Neural progenitor cell (in vitro differentiated cells): ENCODE data around the gene SEPTIN1. TPM values are rescaled to one million over a fixed set of nuclear protein-coding genes. Genes with fewer than 3 reads are reported as not detected.

Source experiments
- DNase-seq: peaks from one replicate; pipeline ENCODE4 v3.0.0-alpha.2; 2016; ENCODE audit warnings: low spot score
- H2AFZ ChIP-seq: fragments of 200-600 bp; sonication (generic); replicated peaks from 2 replicates; pipeline ENCODE4 v1.6.1; 2016; ENCODE audit warnings: antibody characterized with exemption
- H3F3A ChIP-seq: fragments of 200-600 bp; sonication (generic); 2 replicates; pipeline ENCODE4 v1.6.1; 2016; ENCODE audit warnings: antibody characterized with exemption, low read depth
- H3K27ac ChIP-seq: fragments of 200-600 bp; sonication (generic); 2 replicates; pipeline ENCODE4 v1.5.1; 2016; ENCODE audit warnings: mild to moderate bottlenecking
- H3K27me3 ChIP-seq: fragments of 200-600 bp; sonication (generic); 2 replicates; pipeline ENCODE4 v1.6.1; 2016; ENCODE audit warnings: mild to moderate bottlenecking, moderate library complexity
- H3K36me3 ChIP-seq: fragments of 200-600 bp; sonication (generic); 2 replicates; pipeline ENCODE4 v1.5.1; 2016
- H3K4me1 ChIP-seq: fragments of 200-600 bp; sonication (generic); 2 replicates; pipeline ENCODE4 v1.6.1; 2016; ENCODE audit warnings: mixed run types
- H3K4me2 ChIP-seq: fragments of 200-600 bp; sonication (generic); 2 replicates; pipeline ENCODE4 v1.6.1; 2016
- H3K4me3 ChIP-seq: fragments of 200-600 bp; sonication (generic); 2 replicates; pipeline ENCODE4 v1.5.1; 2016
- H3K79me2 ChIP-seq: fragments of 200-600 bp; sonication (generic); 2 replicates; pipeline ENCODE4 v1.6.1; 2016; ENCODE audit warnings: low read depth
- H3K9ac ChIP-seq: fragments of 200-600 bp; sonication (generic); 2 replicates; pipeline ENCODE4 v1.6.1; 2016
- H3K9me3 ChIP-seq: fragments of 200-600 bp; sonication (generic); 2 replicates; pipeline ENCODE4 v1.5.1; 2016; ENCODE audit warnings: low read depth
- H4K20me1 ChIP-seq: fragments of 200-600 bp; sonication (generic); 2 replicates; pipeline ENCODE4 v1.6.1; 2016; ENCODE audit warnings: low read depth
- H3K27ac Mint-ChIP-seq: 3 replicates; pipeline ENCODE4 v1.8.0; 2021; ENCODE audit warnings: mixed read lengths
- H3K27me3 Mint-ChIP-seq: 2 replicates; pipeline ENCODE4 v1.8.0; 2022; ENCODE audit warnings: low read depth, mild to moderate bottlenecking, inconsistent platforms, moderate library complexity, mixed read lengths; ENCODE audit not compliant: insufficient read depth
- H3K36me3 Mint-ChIP-seq: 3 replicates; pipeline ENCODE4 v1.8.0; 2021; ENCODE audit warnings: mixed read lengths
- H3K4me1 Mint-ChIP-seq: 3 replicates; pipeline ENCODE4 v1.8.0; 2021; ENCODE audit warnings: mixed read lengths
- H3K4me3 Mint-ChIP-seq: 3 replicates; pipeline ENCODE4 v1.8.0; 2021; ENCODE audit warnings: mild to moderate bottlenecking, moderate library complexity, mixed read lengths
- H3K9me3 Mint-ChIP-seq: 3 replicates; pipeline ENCODE4 v1.8.0; 2020; ENCODE audit warnings: mixed read lengths
- EZH2 ChIP-seq: fragments of 200-600 bp; sonication (generic); IDR thresholded peaks from 2 replicates; pipeline ENCODE4 v1.6.1; 2017; ENCODE audit warnings: antibody characterized with exemption, mild to moderate bottlenecking, moderate library complexity
- EZH2phosphoT487 ChIP-seq: fragments of 200-600 bp; sonication (generic); IDR thresholded peaks from 2 replicates; pipeline ENCODE4 v1.6.1; 2017; ENCODE audit warnings: antibody characterized with exemption
- total RNA-seq: library from RNA; depleted of rRNA; stranded (reverse); fragments of >200 nt; gene quantifications from 2 replicates; pipeline ENCODE4 v1.2.3, GENCODE V29; 2015; ENCODE audit warnings: low replicate concordance
- TF ChIP-seq, protein P1 (sequence below): fragments of 200-600 bp; sonication (generic); IDR thresholded peaks from 2 replicates; pipeline ENCODE4 v1.5.1; 2017; ENCODE audit warnings: antibody characterized with exemption, mild to moderate bottlenecking

SEPTIN1 gene
- total RNA-seq, 1 donor from 2014 or later = not detected

DNA sequence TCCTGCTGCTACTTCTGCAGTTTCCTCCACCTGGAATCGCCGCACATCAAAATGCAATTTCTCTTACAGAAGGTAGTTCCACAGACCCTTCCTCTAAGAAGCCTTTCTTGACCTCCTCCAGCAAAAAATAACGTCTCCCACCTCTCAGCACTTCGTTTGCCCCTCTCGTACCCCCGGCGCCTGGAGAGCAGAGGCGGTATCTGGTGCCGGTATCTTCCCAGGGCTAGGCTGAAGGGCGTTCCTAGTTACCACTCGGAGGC lies 47.0 kb upstream of the SEPTIN1 start:
- peaks cover 13% of the 10 kb centered on the region for H3K36me3 Mint-ChIP-seq

DNA sequence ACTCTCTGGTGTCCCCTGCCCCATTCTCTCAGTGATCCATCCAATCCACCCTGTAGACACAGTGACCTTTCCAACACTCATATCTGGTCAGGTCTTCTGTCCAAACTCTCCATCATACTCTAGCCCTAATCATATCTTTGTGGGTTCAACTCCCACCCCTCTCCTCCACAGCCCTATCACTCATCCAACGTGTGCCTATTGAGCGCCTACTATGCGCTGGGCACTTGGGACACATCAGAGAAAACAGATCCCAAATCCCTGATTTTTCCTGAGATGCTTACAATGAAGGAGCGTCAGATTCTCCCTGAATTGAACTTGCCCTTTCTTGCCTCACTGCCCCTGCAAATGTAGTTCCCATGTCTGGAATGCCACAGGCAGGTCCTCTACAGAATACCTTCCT lies 45.7 kb upstream of the SEPTIN1 start:
- Histone ChIP-seq H3K36me3 (no peaks in the 10 kb centered on the region), H4K20me1 (no peaks in the 10 kb centered on the region), H3K9ac (no peak overlapping the region), H3K27me3 (peaks cover 3% of the 10 kb centered on the region), H3K4me3 (no peak overlapping the region), H2AFZ (no peak overlapping the region), H3K27ac (no peak overlapping the region), H3K4me2 (no peak overlapping the region), H3F3A (peaks cover 15% of the 10 kb centered on the region), H3K79me2 (peaks cover 31% of the 10 kb centered on the region), H3K9me3 (no peaks in the 10 kb centered on the region), H3K4me1 (peaks cover 12% of the 10 kb centered on the region)
- Mint-ChIP-seq H3K36me3 (peaks cover 16% of the 10 kb centered on the region), H3K9me3 (no peaks in the 10 kb centered on the region), H3K27ac (no peak overlapping the region), H3K27me3 (peaks cover 4% of the 10 kb centered on the region), H3K4me3 (peak overlapping the region; percentile 55), H3K4me1 (peaks cover 5% of the 10 kb centered on the region)
- TF ChIP-seq EZH2 = no peak
- no peak for TF ChIP-seq EZH2phosphoT487
- TF ChIP-seq, protein P1, sequence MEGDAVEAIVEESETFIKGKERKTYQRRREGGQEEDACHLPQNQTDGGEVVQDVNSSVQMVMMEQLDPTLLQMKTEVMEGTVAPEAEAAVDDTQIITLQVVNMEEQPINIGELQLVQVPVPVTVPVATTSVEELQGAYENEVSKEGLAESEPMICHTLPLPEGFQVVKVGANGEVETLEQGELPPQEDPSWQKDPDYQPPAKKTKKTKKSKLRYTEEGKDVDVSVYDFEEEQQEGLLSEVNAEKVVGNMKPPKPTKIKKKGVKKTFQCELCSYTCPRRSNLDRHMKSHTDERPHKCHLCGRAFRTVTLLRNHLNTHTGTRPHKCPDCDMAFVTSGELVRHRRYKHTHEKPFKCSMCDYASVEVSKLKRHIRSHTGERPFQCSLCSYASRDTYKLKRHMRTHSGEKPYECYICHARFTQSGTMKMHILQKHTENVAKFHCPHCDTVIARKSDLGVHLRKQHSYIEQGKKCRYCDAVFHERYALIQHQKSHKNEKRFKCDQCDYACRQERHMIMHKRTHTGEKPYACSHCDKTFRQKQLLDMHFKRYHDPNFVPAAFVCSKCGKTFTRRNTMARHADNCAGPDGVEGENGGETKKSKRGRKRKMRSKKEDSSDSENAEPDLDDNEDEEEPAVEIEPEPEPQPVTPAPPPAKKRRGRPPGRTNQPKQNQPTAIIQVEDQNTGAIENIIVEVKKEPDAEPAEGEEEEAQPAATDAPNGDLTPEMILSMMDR = no peak
- DNase-seq = no peak

More for the DNA sequence above, 47.0 kb upstream of the SEPTIN1 start:
- Histone ChIP-seq H3K36me3 (no peaks in the 10 kb centered on the region), H2AFZ (peak overlapping the region; percentile 58), H3K27ac (no peak overlapping the region), H3K4me3 (peak overlapping the region; percentile 62), H3K79me2 (peaks cover 31% of the 10 kb centered on the region), H3F3A (peaks cover 15% of the 10 kb centered on the region), H3K27me3 (peaks cover 7% of the 10 kb centered on the region), H4K20me1 (no peaks in the 10 kb centered on the region), H3K9ac (peak overlapping the region; percentile 30), H3K4me2 (peak overlapping the region; percentile 89), H3K4me1 (peaks cover 12% of the 10 kb centered on the region), H3K9me3 (no peaks in the 10 kb centered on the region)
- H3K27me3 Mint-ChIP-seq = peaks cover 7% of the 10 kb centered on the region
- no peak for DNase-seq
- no peaks in the 10 kb centered on the region for H3K9me3 Mint-ChIP-seq
- H3K27ac Mint-ChIP-seq = no peak overlapping the region
- TF ChIP-seq, protein P1 = no peak
- no peak for TF ChIP-seq EZH2phosphoT487
- no peak for TF ChIP-seq EZH2
- H3K4me1 Mint-ChIP-seq = peaks cover 5% of the 10 kb centered on the region
- no peak overlapping the region for H3K4me3 Mint-ChIP-seq

DNA sequence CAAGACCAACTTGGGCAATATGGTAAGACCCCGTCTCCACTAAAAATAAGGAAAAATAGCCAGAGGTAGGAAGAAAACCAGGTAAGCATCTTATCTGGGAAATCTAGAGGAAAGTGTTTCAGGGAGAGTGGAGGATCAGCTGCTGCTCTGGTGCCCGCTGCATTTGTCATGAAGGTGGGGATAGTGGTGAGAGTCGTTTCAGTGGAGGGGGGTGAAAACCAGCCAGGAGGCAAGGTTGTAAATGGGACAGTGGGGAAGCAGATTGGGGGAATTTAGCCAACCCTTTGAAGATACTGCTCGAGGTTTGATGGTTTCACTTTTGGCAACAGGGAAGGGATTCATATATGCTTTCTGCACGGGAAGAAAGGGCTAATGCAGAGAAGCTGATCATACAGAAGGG lies 38.6 kb upstream of the SEPTIN1 start:
- H3K4me1 Mint-ChIP-seq = peaks cover 11% of the 10 kb centered on the region
- H3K9me3 Mint-ChIP-seq = no peaks in the 10 kb centered on the region
- Histone ChIP-seq H3F3A (peaks cover 36% of the 10 kb centered on the region), H3K9me3 (no peaks in the 10 kb centered on the region), H3K4me1 (peaks cover 4% of the 10 kb centered on the region), H3K4me3 (no peak overlapping the region), H3K36me3 (no peaks in the 10 kb centered on the region), H3K27me3 (no peaks in the 10 kb centered on the region), H3K79me2 (no peaks in the 10 kb centered on the region), H3K4me2 (no peak overlapping the region), H2AFZ (no peak overlapping the region), H4K20me1 (peaks cover 24% of the 10 kb centered on the region), H3K9ac (no peak overlapping the region), H3K27ac (no peak overlapping the region)
- DNase-seq = no peak
- H3K27me3 Mint-ChIP-seq = peaks cover 2% of the 10 kb centered on the region
- H3K27ac Mint-ChIP-seq = no peak overlapping the region
- no peak overlapping the region for H3K4me3 Mint-ChIP-seq
- peaks cover 36% of the 10 kb centered on the region for H3K36me3 Mint-ChIP-seq
- TF ChIP-seq EZH2 (no peak), EZH2phosphoT487 (no peak)
- TF ChIP-seq, protein P1 = no peak
